ENCODE data around the gene ASTN2. TPM values are rescaled to one million over a fixed set of nuclear protein-coding genes. Genes with fewer than 3 reads are reported as not detected.
"Not testable (repeated sequence)": the region's sequence is repeated elsewhere in the genome, so short reads cannot be mapped to it uniquely, and the experiment has no call there.

Gene ASTN2
- total RNA-seq, 1 experiment from 2014 or later = 25.2 TPM

DNA sequence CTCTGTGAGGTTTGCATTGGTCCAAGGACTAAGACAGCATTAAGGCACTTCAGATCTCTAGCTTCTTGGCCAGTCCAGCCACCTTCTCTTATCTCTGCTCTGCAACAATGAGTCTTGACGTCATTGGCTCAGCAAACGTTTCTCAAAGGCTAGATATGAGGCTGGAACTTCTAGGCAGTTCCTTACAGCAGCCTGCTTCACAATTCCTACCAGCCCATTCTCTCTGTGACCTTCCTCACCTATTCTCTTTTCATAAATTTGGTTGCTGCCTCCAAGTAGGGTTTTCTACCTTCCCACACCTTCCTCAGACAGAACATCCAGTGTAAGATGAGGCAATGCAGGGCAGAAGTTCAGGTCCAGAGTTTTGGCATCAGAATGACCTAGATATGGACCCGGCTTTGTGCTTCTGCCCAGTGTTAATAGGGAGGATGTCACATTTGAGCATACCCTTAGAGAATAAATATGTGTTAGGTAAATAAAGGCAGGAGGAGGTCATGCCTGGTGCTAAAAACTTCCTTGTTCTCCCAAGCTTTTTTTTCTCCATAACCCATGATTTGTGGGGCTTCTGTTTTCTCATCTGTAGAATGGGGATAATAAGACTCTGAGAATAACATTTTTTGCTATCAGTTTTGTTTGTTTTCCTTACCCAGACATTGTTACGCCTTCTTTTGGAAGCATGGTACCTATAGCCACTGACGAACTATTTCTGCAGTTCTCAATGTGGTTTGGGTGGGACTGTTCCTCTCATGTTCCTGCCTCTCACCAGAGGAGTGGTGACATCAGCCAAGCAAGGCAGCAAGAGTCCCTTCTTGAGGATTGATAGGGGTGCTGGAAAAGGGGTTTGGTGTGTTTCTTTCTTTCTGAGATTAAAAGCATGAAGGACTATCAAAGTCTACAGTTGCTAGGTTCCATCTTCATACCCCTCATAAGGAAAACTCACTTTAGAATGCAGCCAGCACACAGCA is 948.3 kb downstream of the ASTN2 start:
- in situ Hi-C loops (cut with HindIII; ENCODE audit: low sequenced_read_pairs) = no loop called here
- DNase-seq (ENCODE audit: low spot score) = no peak

DNA sequence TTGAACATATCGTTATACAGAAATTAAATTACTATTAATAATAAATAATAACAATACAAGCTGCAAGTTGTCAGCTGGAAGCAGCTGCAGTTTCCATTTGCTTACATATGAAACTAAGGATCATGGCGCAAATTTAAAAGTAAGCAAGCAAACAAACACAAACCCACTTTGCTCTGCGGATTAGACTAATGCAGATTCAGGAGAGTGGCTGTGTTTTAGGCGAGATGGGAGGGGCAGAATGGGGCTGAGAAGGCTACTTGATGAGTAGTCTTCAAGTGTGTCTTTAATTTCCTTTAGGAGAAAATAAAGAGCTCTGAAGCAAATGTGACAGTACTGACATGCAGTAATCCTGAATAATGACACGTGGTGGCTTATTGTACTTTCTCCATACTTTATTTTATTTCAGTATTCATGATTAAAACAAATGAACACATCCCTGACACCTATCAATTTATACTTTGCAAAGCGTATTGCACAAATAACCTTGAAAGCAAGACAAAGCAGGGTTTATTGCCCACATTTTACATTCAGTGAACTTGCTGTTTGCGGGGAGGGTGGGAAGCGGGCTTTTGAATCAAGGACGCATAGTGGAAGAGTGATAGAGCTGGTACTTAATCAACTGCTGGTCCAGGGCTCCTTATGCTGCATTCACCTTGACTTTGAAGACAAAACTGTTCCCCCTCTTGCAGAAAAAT is 949.1 kb downstream of the ASTN2 start:
- in situ Hi-C loops (cut with HindIII; ENCODE audit: low sequenced_read_pairs) = no loop called here
- DNase-seq (ENCODE audit: low spot score) = no peak

DNA sequence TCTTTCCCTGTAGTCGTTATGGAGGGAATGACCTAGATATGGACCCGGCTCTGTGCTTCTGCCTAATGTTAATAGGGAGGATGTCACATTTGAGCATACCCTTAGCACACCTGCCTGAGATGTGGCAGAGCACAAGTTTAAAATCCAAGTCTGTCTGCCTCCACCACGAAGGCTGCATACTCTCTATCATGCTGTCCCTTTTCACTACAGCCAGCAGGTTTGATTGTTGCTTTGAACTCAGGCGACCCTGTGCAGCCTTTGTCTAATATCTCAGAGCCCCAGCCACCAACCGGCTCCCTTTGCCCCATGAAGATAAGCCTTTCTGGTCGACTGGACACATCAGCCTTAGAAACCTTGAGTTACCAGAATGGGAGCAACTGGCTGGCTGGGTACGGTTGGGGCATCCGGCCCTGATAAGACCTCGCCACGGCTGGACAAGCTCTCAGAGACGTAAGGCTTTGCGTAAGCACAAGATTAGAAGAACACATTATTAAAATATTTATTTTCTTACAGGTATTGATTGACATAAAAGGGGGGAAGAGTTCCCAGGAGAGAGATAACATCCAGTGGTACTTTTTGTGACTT is 949.8 kb downstream of the ASTN2 start:
- in situ Hi-C loops (cut with HindIII; ENCODE audit: low sequenced_read_pairs) = no loop called here
- DNase-seq (ENCODE audit: low spot score) = no peak

DNA sequence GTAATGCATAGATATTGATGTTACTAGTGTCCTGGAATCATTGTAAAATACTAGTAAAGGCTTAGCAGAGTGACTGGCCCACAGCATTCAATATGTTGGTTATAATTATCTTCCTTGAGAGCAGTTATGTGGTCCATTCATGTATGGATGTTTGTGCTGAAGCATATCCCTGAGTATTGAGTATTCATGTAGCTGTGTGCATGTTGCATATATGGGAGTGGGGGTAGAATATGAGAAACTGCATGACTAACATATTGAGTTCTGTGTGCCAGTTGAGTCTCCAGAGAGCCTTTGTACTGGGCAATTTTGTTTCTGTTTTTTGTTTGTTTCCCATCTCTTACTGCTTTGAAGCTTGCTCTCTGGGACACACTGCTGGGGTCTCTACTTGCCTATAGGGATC is 950.4 kb downstream of the ASTN2 start:
- no peak for DNase-seq (ENCODE audit: low spot score)
- in situ Hi-C loops (cut with HindIII; ENCODE audit: low sequenced_read_pairs) = no loop called here

DNA sequence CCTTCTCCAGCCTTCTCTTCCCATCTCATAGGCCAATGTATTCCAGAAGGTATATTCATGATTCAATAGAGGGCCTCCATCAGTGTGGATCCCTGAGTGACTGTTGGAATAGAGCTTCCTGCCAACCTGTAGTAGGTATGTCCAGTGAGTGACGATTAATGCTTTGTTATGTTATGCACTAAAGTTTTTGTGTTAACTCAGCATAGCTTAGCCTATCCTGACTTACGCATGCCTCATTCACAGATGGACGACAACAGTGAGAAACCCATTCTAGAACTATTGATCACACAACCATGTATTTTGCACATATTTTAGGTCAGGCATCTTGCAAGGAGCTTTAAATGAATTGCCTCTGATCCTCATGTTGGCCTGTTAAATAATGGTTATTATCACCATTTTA is 953.2 kb downstream of the ASTN2 start:
- DNase-seq (ENCODE audit: low spot score) = no peak
- in situ Hi-C loops (cut with HindIII; ENCODE audit: low sequenced_read_pairs) = no loop called here

DNA sequence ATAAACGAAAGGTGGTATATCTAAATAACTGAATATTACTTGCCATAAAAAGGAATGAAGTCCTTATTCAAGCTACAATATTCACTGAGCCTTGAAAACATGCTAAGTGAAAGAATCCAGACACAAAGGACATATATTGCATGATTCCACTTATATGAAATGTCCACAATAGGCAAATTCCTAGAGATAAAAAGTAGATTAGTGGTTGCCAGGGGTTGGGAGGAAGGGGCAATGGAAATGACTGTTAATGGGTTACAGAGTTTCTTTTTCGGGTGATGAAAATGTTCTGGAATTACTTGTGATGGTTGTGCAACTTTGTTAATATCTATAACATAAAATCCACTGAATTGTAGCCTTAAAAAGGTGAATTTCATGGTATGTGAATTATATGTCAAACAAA is 954.8 kb downstream of the ASTN2 start:
- in situ Hi-C loops (cut with HindIII; ENCODE audit: low sequenced_read_pairs) = no loop called here
- DNase-seq (ENCODE audit: low spot score) = no peak

DNA sequence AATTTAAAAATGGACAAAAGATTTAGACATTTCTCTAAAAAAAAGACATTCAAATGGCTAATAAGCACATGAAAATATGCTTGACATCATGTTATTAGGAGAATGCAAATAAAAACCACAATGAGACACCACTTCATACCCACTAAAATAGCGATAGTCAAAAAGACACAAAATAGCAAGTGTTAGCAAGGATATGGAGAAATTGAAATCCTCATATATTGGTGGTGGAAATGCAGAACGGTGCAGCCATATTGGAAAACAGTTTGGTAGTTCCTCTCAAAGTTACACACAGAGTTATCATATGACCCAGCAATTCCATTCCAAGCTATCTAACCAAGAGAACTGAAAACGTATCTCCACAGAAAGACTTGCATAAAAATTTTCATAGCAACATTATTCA is 955.3 kb downstream of the ASTN2 start:
- no peak for DNase-seq (ENCODE audit: low spot score)
- in situ Hi-C loops (cut with HindIII; ENCODE audit: low sequenced_read_pairs) = no loop called here

DNA sequence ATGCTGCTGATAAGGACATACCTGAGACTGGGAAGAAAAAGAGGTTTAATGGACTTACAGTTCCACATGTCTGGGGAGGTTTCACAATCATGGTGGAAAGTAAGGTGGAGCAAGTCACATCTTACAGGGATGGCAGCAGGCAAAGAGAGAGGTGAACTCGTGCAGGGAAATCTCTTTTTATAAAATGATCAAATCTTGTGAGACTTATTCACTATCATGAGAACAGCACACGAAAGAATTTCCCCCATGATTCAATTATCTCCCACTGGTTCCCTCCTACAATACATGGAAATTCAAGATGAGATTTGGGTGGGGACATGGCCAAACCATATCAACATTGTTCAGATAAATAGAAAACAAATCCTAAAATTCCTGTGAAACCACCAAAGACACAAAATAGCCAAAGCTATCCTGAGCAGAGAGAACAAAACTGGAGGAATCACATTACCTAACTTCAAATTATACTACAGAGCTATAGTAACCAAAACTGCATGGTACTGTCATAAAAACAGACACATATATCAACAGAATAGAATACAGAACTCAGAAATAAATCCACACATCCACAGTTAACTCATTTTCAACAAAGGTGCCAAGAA is 958.3 kb downstream of the ASTN2 start:
- in situ Hi-C loops (cut with HindIII; ENCODE audit: low sequenced_read_pairs) = no loop called here
- no peak for DNase-seq (ENCODE audit: low spot score)

DNA sequence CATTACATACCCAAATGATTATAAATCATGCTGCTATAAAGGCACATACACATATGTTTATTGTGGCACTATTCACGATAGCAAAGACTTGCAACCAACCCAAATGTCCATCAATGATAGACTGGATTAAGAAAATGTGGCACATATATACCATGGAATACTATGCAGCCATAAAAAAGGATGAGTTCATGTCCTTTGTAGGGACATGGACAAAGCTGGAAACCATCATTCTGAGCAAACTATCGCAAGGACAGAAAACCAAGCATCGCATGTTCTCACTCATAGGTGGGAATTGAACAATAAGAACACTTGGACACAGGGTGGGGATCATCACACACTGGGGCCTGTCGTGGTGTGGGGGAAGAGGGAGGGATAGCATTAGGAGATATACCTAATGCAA is 960.3 kb downstream of the ASTN2 start:
- in situ Hi-C loops (cut with HindIII; ENCODE audit: low sequenced_read_pairs); DNase-seq (ENCODE audit: low spot score): not testable (repeated sequence)

DNA sequence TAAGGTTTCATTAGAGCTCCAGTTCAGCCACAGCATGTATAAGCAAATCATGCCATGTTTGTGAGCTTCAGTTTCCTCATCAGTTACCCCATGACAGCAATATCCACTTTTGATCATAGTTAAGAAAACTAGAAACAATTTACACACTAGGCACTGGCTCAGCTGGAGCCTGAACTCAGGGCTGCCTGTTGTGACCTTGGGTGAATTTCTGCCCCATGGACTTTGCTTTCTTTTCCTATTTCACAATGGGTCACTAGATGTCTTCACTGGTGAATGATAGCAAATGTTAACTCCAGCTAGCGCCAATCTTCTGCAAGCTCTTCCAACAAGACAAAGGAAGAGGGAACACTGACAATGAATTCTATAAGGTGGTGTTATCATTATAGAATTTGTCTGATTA is 961.1 kb downstream of the ASTN2 start:
- no peak for DNase-seq (ENCODE audit: low spot score)
- in situ Hi-C loops (cut with HindIII; ENCODE audit: low sequenced_read_pairs) = no loop called here

DNA sequence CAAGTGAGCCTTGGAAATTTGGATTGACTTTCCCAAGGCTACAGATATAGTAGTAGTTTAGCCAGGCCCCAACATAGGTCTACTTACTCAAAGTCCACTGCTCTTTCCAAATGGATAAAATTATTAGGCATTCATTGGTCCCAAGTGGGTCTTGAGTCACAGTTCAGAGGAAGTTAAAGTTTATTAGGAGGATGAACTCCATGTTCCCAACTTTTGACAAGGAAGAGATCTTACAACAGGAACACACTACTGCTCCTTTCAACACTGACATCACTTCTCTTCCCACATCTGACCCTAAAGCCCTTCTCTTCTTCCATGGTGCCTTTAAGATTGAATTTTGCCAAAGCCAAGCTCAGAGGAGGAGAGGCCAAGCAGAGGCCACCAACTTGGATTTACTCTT is 962.2 kb downstream of the ASTN2 start:
- in situ Hi-C loops (cut with HindIII; ENCODE audit: low sequenced_read_pairs) = no loop called here
- DNase-seq (ENCODE audit: low spot score) = no peak

DNA sequence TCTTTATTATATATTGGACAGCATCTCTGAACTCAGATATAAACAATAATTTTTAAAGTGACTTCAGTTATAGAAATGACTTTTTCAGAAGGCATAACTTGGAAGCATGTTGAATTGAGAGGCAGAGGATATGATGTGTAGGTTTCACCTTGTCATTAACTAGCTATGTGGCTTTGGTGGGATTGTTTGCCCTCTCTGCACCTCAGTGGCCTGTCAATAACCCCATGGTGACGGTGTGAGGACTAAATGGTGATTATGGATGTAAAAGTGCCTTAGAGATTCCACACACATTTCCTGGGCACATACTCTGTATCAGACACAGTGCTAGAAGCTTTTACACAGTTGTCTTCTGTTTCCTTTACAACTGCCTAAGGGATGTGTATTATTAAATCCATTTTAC is 962.6 kb downstream of the ASTN2 start:
- no peak for DNase-seq (ENCODE audit: low spot score)
- in situ Hi-C loops (cut with HindIII; ENCODE audit: low sequenced_read_pairs) = no loop called here

DNA sequence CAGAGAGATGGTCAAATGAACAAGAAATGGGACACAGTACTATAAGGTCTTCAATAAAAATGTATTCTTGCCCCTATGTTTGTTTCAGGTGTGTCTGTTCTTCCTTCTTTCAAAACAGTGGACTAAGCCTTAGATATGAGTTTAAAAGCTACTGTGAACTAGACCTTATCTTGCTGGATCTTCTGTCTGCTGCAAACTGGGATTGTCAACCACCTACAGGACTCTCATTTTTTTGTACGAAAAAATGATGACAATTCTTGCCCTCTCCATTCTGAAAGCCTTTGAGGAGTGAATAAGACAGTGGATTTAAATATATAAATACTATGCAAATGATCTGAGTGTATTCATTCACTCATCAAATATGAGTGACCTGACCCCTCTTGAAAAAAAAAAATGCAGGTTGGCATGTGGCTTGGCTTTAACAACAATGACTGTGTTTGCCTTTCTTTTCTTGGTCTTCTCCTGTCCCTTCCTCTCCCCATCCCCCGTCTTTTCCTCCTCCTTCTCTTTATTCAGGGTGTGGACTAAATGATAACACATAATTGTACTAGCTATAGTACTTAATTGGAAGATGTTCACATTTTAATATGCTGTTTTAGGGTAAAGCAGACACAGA is 963.2 kb downstream of the ASTN2 start:
- in situ Hi-C loops (cut with HindIII; ENCODE audit: low sequenced_read_pairs) = no loop called here
- no peak for DNase-seq (ENCODE audit: low spot score)

DNA sequence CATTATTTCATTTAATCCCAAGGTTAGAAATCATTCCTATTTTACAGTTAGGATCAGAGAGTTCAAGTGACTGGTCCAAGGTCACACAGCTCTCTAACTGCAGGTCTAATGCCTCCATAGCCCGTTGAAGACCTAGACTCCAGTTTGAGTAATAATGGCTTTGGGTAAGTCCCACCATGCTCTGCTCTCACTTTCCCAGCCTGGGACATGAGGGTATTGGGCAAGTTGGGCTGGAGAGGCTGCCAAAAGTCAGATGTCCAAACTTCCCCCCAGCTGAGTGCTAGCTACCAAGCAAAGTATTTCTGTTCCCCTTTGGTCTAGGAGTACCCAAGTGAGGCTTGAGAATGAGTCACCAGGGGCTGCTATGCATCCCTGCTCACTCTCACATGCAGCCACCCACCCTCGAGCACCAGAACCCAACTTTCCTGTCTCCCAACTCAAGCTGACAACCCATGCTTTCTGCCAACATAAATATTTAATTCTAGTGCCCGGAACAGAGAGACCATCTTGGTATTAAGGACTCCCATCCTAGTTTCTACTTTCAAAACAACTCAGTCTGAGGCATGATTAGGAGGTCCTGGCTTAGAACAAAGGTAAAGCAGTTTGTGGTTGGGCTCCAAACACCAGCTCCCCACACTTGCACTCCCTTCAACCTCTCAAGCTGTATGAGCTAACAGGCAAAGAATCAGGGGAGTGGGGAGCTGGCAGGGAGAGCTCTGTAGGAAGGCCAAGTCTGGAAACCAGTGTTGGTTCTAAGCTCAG is 964.3 kb downstream of the ASTN2 start:
- in situ Hi-C loops (cut with HindIII; ENCODE audit: low sequenced_read_pairs) = no loop called here
- DNase-seq (ENCODE audit: low spot score) = no peak

DNA sequence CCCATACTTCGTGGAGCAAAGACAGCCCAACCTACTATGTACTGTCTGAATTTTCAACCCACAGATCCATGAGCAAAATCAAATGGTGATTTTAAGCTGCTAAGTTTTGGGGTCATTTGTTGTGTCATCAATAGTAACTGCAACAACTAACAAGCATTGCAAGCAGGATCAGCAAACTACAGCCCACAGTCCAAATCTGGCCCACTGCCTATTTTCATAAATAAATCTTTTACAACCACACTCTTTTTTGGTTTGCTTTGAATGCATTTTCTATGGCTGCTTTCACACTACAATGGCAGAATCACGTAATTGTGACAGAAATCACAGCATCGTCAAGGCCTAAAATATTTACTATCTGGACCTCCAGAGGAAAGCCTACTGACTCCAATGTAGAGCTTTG is 964.9 kb downstream of the ASTN2 start:
- in situ Hi-C loops (cut with HindIII; ENCODE audit: low sequenced_read_pairs) = no loop called here
- DNase-seq (ENCODE audit: low spot score) = no peak

DNA sequence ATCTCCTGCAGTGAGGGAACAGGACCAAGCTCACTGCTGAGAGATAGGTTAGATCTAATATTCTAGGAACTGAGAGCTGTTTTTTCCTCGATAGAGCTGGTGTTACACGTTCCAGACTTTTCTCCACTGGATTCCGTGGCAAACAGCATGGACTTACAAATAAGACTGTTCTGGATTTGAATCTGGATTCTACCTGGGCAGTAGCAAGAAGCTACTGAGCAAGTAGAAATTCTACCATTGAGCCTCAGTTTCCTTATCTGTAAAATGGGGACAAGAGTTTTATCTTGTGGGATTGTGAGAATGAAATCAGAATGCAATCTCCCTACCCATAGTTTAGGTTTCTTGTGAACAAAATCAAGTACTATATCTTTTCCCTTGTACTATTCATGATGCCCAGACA is 966.4 kb downstream of the ASTN2 start:
- DNase-seq (ENCODE audit: low spot score) = no peak
- in situ Hi-C loops (cut with HindIII; ENCODE audit: low sequenced_read_pairs) = no loop called here

DNA sequence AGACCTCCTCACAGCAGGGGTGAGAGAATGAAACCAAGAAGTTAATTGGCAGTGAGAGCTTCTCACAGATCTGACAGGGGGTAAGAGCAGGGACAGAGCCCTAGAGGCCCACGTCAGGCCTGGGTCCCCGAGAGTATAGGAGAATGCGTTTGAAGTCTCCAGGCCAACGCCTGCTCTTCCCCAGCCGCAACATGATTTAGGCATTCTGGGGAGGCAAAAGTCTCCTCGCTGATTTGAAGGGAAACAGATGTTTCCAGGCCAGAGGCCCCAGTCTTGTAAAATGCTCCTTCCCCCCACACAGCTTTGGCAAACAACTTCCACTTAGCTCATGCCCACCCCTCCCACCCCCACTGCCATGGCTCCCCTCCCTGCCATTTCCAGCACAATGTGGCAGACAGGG is 966.9 kb downstream of the ASTN2 start:
- no peak for DNase-seq (ENCODE audit: low spot score)
- in situ Hi-C loops (cut with HindIII; ENCODE audit: low sequenced_read_pairs) = no loop called here

DNA sequence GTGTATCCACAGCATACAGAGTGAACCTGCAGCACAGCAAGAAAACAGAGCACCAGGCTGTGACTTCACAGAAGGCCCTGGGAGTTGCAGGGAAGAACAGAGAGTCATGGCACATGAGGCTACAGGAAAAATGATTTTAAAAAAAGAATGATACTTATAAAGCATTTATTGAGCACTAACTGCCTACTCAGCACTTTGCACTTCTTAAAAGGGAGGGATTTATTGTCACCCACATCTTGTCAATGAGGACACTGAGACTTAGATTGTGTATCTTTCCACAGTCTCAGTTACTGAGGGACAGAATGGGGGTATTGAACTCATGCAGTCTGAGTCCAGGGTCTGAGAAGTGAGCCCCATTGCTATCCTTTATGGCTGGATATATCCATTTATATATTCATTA is 972.3 kb downstream of the ASTN2 start:
- no peak for DNase-seq (ENCODE audit: low spot score)
- in situ Hi-C loops (cut with HindIII; ENCODE audit: low sequenced_read_pairs) = no loop called here
